Stimulated activated CD4-positive, alpha-beta T cell treated with anti-CD3 and anti-CD28 coated beads, Interleukin-2, amount 100 ng/mL, for 24 hours (primary cell): ENCODE results near the gene MED19.
"Not testable (repeated sequence)": the region's sequence is repeated elsewhere in the genome, so short reads cannot be mapped to it uniquely, and the experiment has no call there.

Source experiments
- DNase-seq, 2 donors: peaks; one replicate each; pipeline ENCODE4 v3.0.0-alpha.2; 2020

MED19 gene

DNA sequence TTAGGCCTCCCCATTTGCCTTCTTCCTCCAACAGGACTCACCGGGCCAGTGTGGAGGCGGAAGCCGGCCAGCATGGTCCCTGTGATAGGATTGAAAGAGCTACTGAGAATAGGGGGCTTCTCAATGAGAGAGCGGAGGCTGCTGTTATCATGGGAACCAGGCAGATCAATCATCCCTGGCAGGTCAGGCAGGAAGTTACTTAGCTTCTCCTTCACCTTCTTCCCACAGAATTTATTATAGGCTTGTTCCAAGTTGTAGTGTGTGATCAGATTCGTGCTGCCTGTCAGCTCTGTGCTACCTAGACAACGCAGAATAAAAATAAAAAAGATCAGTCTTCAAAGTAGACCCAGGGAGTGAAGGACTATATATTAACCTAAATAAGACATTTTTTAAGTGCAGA, 7.1 kb downstream of the MED19 start:
- DNase-seq, result no peak

DNA sequence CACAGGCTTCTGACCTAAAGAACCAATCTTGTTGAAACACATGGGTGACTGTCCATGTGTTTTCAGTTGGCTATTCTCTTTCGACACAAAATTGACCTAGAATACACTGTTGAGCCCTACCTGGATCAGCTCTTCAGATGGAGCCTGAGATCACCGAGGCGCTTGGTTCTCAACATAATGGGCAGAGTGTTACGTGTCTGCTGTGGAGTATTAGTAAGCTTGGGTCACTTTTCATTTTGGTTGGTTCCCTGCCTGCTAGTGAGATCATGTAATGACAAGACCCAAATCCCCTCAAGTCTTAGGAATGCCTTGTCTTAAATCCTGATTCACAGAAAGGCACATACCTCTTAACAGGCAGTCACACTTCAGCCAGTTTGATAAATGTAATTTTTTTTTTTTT, 8.7 kb downstream of the MED19 start:
- no peak for DNase-seq

DNA sequence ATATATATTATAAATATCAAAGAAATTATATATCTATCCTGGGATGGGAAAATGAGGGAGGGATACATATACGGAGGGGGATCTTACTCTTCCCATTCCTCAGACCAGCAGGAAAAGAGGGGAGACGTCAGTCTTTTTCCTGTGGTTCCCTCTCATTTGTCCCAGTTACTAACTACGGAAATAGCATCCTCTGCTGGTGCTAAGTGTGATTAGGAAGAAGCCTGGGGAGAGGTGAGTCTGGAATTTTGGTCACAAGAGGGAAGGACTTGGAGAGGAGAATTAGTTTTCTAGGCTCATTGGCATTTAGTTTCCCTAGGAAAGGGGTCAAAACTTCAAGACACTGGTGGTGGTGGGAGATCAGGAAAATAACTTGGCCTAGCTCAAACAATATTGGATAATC, 11.6 kb downstream of the MED19 start:
- no peak for DNase-seq

DNA sequence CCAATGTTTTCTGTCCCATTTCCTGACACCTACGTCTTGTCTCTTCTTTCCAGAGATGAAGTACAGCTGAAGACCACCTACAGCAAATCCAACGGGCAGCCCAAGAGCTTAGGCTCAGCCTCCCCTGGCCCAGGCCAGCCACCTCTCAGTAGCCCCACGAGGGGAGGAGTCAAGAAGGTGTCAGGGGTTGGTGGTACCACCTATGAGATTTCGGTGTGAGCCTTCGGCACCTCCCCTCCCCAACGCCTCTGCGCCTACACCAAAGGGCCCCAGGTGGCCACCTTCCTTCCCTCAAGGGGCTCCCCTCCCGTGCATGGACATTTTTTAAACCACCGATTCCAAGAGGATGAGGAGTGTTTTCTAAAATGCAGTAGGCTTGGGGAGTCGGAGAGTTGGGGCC, 12.2 kb downstream of the MED19 start:
- DNase-seq, result no peak

DNA sequence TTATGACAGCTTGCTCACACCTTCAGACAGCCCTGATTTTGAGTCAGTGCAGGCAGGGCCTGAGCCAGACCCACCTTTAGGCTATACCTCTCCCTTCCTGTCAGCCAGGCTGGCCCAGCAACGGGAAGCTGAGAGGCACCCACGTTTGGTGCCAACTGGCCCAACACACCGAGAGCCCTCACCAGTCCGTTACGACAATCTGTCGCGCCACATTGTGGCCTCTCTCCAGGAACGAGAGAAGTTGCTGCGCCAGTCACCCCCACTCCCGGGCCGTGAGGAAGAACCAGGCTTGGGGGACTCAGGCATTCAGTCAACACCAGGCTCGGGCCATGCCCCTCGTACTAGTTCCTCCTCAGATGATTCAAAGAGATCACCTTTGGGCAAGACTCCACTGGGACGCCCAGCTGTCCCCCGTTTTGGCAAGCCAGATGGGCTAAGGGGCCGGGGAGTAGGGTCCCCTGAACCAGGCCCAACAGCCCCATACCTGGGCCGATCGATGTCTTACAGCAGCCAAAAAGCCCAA, 13.1 kb downstream of the MED19 start:
- no peak for DNase-seq

DNA sequence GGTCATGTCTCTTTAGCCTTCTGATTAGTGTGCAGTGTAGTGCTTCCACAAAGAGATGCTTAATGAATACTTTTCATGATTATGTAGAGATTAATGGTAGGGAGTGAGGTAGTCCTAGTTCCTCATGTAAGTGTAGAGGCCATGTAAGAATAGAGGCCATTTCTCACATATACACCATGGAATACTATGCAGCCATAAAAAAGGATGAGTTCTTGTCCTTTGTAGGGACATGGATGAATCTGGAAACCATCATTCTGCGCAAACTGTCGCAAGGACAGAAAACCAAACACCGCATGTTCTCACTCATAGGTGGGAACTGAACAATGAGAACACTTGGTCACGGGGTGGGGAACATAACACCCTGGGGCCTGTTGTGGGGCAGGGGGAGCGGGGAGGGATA, 21.5 kb downstream of the MED19 start:
- DNase-seq, result not testable (repeated sequence)

DNA sequence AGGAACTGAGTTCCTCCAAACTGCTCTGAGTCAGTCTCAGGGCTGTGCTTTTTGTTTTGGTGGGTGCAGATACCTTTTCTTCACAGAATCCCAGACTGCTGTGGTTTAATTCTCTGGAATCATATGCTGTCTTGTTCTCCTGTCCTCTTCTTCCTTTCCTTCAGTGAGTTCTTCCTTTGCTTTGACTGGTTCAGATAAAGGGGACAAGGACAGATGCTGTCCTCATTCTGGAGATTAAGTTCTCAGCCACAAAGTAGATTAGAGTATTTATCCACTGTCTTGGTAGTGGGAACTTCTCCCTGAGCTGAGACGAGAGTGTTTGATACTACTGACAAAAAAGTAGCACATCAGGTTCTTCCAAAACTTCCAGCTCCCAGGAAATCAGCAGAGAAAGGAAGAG, 30.8 kb downstream of the MED19 start:
- DNase-seq, result no peak

DNA sequence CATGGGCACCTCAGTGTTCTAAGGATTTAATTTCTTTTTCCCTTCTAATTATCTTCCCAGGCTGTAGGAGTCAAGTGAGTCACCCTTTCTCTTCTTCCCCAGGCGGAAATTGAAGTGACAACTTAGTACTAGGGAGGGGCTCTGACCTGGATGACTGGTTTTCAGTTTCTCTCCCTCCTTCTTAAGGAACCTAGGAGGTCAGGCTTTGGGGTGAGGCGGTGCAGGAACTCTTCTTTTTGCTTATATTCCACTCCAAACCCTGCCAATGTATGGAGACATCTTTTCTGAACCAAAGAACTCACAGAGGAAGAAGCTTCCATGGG, 31.5 kb downstream of the MED19 start:
- no peak for DNase-seq

DNA sequence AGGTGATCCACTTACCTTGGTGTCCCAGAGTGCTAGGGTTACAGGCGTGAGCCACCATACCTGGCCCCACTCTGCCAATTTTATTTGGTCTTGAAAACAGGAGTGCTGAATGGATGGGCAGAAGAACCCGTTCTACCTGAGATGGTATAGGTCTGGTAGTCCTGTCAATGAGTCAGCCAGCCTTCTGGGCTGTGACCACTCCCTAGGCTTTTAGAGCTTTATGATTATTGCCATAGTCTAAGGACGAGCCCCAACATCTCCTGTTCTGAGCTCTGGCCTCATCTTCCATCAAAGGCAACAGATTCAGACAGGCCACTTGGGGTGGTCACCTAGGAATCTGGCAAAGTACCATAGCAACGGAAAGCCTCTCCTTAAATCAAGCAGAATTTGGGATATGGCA, 32.6 kb downstream of the MED19 start:
- DNase-seq, result no peak

DNA sequence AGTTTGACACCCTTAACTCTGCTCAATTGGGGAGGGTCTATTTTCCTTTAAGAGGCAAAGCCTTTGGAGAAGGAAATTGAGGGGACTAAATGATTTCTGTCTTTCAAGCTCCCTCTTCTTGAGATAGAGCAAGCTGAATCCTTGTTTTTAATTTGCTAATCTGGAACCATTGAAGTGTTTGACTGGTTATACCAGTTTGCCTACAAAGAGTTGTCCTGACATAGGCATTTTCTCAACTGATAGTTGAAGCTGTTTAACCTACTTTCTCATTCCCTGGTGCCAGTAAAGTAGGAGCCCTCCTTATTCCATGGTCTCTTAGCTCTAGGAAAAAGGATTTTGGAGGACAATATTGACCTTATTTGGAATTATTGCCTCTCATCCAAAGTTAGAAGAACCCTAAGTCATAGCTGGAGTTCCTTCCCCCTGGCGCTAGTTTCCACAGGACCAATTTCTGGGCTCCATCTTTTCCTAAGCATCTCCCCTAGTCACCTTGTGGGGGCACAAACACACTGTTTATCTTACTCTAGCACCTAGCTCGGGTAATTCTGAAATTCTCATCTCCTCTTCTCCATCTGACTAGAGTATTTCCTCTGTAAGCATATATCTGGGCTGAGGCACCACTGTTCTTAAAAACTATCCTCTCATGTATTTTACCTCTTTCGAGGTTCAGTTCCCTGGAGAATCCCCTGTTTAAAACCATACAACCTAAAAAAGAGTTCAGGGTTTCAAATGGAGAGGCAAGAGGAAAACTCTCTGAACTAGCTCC, 36.7 kb downstream of the MED19 start:
- no peak for DNase-seq

DNA sequence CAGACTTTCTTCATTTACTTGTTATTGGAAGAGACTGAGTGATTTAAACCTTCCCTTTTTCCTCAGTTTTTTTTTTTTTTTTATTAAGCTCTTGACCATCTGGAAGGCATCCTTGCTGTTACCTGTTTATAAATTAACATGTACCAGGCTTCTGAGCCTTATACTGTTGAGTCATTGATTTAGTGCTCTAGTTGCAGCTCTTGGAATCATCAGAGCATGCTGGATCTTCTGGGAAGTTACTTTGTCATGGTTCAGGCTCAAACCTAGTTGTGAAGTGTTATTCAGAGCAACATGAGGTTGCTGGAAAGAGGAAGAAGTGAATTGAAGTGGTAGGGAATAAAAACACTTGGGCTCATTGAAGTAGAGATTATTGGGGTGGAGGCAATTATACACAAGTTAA, 37.8 kb downstream of the MED19 start:
- no peak for DNase-seq

DNA sequence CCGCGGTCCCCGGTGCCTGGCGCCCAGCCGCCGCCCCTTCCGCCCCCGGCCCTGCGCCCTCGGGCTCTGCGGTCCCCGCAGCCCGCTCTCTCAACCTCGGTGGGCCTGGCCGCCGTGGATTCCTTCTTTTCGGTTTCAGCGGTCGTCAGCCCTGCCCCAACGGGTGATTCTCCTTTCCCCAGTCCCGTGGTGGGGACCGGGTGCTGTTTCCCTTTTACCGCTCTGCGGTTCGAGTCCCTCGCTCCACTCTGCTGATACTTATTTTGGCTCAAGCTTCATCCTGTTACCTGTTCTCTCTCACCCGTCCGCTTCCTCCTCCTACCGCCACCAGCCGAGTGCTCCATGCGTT, 43.6 kb downstream of the MED19 start:
- peak in 1 of 2 donors; percentile 55 for DNase-seq

DNA sequence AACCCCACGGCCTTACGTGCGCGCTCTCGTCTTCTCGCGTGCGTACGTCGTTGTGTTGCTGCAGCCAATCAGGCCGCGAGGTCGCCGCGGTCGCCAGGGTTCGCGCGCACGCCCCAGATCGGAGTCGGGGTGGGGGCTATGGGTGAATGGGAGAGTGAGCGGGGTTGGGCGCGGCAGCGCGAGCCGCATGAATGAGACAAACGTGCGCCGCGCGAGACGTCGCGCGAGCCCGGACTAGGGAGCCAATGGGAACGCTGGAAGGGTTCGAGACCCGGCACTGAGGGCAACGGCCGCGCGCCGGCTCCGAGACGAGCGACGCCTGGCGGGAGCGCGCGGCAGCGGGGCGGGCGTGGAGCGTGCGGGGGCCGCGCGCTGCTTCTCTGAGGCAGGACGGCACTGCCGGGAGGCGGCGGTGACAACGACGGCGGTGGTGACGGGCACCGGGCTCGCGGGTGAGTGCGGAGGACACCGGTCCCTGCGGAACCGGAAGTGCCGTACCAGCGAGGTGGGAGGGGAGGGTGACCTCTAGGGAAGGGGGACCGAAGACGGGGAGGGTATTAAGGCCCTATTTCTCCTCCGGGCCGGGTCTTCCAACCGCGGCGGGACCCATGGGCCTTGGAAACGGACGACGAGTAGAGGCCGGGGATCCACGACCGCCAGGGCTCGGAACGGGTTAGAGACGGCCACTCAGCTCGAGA, 44.1 kb downstream of the MED19 start, which contains the start of gene ZDHHC5:
TSS of gene ZDHHC5 (plus strand) at position 379 of the 698 bp plus-strand sequence. CDS start 4,977 bp downstream, outside the sequence.
- peak; percentile 98 to 99 for DNase-seq

DNA sequence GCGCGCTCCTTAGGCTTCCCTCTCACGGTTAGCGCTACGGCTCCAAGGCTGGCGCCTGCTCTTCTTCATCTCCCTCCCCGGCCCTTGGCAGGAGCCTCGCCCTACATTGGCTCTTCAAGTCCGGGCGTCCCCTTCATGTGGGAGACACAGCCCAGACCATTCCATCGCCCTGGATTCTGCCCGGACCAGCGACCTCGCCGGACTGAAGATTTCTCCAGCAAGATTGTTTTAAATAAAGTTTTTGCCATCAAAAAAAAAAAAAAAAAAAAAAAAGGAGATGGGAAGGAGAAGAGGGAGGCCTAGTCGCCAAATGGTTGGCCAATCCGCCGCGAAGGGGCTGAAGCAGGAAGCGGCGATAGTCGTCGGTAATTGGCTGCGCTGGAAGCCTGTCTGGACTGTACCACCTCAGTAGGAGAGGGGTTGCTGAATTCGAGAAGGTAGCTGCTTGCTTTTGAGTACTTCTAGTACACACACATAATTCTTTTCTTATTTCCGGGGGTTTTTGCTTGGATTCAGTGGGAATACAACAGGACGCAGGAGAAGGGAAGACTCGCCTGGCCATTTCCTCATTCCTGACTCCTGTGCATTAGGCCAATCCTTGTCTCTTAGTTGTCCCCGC, 44.8 kb downstream of the MED19 start:
- peak; percentile 86 to 90 for DNase-seq

DNA sequence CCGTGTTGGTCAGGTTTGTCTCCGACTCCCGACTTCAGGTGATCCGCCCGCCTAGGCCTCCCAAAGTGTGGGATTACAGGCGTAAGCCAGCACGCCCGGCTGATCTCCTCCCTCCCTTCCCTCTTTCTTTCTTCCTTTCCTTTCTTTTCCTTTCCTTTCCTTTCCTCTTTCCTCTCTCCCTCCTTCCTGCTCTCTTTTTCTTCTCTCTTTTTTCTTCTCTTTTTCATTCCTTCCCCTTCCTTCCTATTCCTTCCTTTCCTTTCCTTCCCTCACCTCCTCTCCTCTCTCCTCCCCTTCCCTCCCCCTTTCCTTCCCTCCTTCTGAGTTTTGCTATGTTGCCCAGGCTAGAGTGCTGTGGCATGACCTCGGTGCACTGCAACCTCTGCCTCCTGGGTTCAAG, 48.0 kb downstream of the MED19 start:
- DNase-seq, result no peak

DNA sequence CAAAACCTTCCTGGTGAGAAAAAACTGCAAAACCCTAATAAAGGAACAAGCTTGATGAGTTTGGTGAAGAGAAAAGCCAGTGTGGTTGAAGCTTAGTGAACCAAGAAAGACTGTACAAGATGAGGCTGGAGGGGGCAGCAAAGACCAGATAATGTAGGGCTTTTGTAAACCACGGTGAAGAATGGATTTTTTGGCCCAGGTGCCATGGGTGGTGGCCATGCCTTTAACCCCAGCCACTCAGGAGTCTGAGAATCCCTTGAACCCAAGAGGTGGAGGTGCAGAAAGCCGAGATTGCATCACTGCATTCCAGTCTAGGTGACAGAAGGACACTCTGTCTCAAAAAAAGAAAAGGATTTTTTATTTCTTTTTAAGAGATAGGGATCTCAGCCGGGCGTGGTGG, 49.1 kb downstream of the MED19 start:
- no peak for DNase-seq

DNA sequence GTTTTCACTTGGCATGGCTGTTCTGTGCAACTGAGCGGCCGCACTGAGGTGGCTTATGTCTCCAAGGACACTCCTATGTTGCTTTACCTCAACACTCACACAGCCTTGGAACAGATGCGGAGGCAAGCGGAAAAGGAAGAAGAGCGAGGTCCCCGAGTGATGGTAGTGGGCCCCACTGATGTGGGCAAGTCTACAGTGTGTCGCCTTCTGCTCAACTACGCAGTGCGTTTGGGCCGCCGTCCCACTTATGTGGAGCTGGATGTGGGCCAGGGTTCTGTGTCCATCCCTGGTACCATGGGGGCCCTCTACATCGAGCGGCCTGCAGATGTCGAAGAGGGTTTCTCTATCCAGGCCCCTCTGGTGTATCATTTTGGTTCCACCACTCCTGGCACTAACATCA, 52.3 kb downstream of the MED19 start:
- DNase-seq, result no peak

DNA sequence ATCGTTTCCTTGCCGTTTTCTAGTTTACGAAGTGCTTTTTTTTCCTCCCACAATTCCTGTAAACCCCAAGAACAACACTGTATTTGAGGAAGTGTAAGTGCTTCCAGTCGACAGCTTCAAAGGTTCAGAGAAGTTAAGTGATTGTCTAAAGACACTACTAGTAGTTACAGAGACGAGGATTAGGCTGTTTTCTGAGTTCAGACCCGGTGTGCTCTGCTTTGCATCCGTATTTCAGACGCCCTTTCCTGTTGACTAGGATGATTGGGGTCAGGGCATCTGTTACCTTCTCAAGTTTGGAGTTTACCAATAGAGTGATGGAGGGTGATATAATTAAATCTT, 54.0 kb downstream of the MED19 start:
- DNase-seq, result no peak

DNA sequence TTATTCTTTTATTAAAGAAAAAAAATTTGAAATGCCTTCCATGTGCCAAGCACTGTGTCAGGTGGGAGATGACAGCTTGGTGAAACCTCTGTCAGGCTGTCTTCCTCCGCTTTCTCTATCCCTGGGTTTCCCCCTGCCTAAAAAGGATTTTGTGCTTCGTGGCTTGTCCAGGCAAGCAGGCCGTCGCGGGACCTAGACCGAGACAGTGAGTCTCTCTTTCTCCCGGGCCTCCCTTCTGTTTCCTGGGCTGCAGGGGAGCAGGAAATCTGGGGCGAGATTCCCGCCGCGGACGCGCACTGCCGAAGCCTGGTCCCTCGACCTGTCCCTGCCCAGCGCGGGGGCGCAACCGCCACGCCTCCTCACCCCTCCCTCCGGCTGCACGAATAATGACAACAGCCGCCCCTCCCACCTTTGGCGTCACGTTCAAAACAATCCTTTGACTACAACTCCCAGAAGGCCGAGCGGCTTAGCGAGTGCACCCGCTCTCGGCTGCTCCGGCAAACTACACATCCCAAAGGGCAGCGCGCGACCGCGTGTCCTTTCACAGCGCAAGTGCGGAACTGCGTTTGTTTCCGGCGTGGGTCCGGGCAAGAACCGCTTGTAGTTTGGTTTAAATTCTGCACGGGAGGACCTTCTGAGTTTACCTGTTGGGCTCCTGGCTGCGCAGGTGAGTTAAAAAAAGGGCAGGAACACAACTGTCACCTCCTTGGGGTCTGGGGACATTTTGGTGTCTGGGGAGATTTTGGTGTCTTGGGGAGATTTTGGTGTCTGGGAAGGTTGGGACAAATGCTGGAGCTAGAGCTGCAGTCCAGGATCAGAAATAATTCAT, 54.6 kb downstream of the MED19 start, which contains the start of gene CLP1:
TSS of gene CLP1 (plus strand) at position 569 of the 829 bp plus-strand sequence. CDS start 1,715 bp downstream, outside the sequence.
- peak; percentile 99 for DNase-seq

DNA sequence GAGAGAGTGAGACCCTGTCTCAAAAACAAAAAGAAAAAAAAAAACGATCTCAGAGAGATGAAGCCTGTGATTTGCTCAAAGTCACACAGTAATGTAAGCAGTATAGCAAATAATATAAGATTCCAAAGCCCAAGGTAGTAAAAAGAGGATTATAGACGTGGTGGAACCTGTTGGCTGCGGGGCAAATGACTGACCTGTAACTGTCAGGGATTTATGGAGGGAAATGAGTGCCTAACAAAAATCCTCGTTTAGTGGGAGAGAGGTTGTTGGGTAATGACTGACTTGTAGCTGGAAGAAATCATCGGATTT, 55.2 kb downstream of the MED19 start:
- DNase-seq, result no peak
